Activated T-helper 1 cell treated with anti-CD3 and anti-CD28 coated beads, Interleukin-12 subunit alpha, Interleukin-12 subunit beta, Interleukin-2, Interleukin-4 antibody, amounts not matched to agents 30 ng/mL and 10 ng/mL and 1 ng/mL, durations not matched to agents 14 hours and 24 hours and 36 hours (primary cell): Measurements from ENCODE around the gene TNFAIP8L2. TPM values are rescaled to one million over a fixed set of nuclear protein-coding genes. Genes with fewer than 3 reads are reported as not detected.

Experiments
- DNase-seq: peaks from one replicate; pipeline ENCODE4 v3.0.0; 2021; ENCODE audit warnings: low spot score
- H3K27ac Mint-ChIP-seq: one replicate; pipeline ENCODE4 v1.8.0; 2021; ENCODE audit warnings: mild to moderate bottlenecking, mixed read lengths
- H3K27me3 Mint-ChIP-seq: one replicate; pipeline ENCODE4 v1.8.0; 2022; ENCODE audit warnings: mild to moderate bottlenecking, moderate library complexity, mixed read lengths; ENCODE audit not compliant: insufficient read depth
- H3K36me3 Mint-ChIP-seq: one replicate; pipeline ENCODE4 v1.8.0; 2021; ENCODE audit warnings: low read depth, mixed read lengths
- H3K4me1 Mint-ChIP-seq: one replicate; pipeline ENCODE4 v1.8.0; 2021; ENCODE audit warnings: low read depth, mixed read lengths
- H3K4me3 Mint-ChIP-seq: one replicate; pipeline ENCODE4 v1.8.0; 2021; ENCODE audit warnings: mild to moderate bottlenecking, moderate library complexity, mixed read lengths
- H3K9me3 Mint-ChIP-seq: one replicate; pipeline ENCODE4 v1.8.0; 2021; ENCODE audit warnings: mixed read lengths
- intact Hi-C: fragments of 100-400 bp; cut with micrococcal nuclease; formaldehyde crosslinking; loops from one replicate; pipeline ENCODE4 v1.15.1; 2024
- total RNA-seq: library from RNA; stranded (reverse); gene quantifications from 2 replicates; pipeline ENCODE4 v1.2.3, GENCODE V29; 2022

TNFAIP8L2 gene
- total RNA-seq, result 38.0 and 38.5 TPM in 2 replicates

GRCh38 chr1:151156515-151156819 is at the start of gene TNFAIP8L2:
Gene TNFAIP8L2 (plus strand): TSS chr1:151156649. CDS start chr1:151158698, 2,049 bp downstream.
- peak within 1 kb of the TSS; percentile 92 for H3K4me3 Mint-ChIP-seq
- peaks cover 42% of the 10 kb centered on the region for H3K4me1 Mint-ChIP-seq
- H3K36me3 Mint-ChIP-seq, result peaks cover 29% of the 10 kb centered on the region
- no peaks in the 10 kb centered on the region for H3K9me3 Mint-ChIP-seq
- intact Hi-C loops, result loop anchor here (1.0 to 5.0 kb wide), 13 partner anchors 10 to 594 kb away; partner anchors contain the start of genes ARNT, CDC42SE1, ENSA and PI4KB
- peak within 1 kb of the TSS; percentile 99 for H3K27ac Mint-ChIP-seq
- no peaks in the 10 kb centered on the region for H3K27me3 Mint-ChIP-seq
- DNase-seq, result peak; percentile 72

GRCh38 chr1:151106894-151107293 is 49.6 kb upstream of the TNFAIP8L2 start:
- H3K9me3 Mint-ChIP-seq, result no peaks in the 10 kb centered on the region
- DNase-seq, result no peak
- no peaks in the 10 kb centered on the region for H3K27me3 Mint-ChIP-seq
- peaks cover 3% of the 10 kb centered on the region for H3K36me3 Mint-ChIP-seq
- H3K4me1 Mint-ChIP-seq, result no peaks in the 10 kb centered on the region
- no peak overlapping the region for H3K27ac Mint-ChIP-seq
- intact Hi-C loops, result no loop called here
- H3K4me3 Mint-ChIP-seq, result no peak overlapping the region

GRCh38 chr1:151108331-151108730 is 48.1 kb upstream of the TNFAIP8L2 start:
- peaks cover 3% of the 10 kb centered on the region for H3K36me3 Mint-ChIP-seq

GRCh38 chr1:151113877-151114276 is 42.6 kb upstream of the TNFAIP8L2 start:
- intact Hi-C loops, result no loop called here
- no peak for DNase-seq
- Mint-ChIP-seq H3K4me1 (no peaks in the 10 kb centered on the region), H3K36me3 (peaks cover 5% of the 10 kb centered on the region), H3K9me3 (no peaks in the 10 kb centered on the region), H3K4me3 (no peak overlapping the region), H3K27me3 (no peaks in the 10 kb centered on the region), H3K27ac (no peak overlapping the region)

More at GRCh38 chr1:151108331-151108730, 48.1 kb upstream of the TNFAIP8L2 start:
- Mint-ChIP-seq H3K9me3 (no peaks in the 10 kb centered on the region), H3K4me3 (no peak overlapping the region), H3K27me3 (no peaks in the 10 kb centered on the region), H3K27ac (no peak overlapping the region), H3K4me1 (no peaks in the 10 kb centered on the region)
- DNase-seq, result no peak
- intact Hi-C loops, result no loop called here

GRCh38 chr1:151124763-151125403 is 31.6 kb upstream of the TNFAIP8L2 start:
- no peak for DNase-seq
- intact Hi-C loops, result no loop called here
- Mint-ChIP-seq H3K36me3 (peaks cover 7% of the 10 kb centered on the region), H3K4me3 (no peak overlapping the region), H3K4me1 (no peaks in the 10 kb centered on the region), H3K9me3 (no peaks in the 10 kb centered on the region), H3K27me3 (no peaks in the 10 kb centered on the region), H3K27ac (no peak overlapping the region)

- DNase-seq, result no peak
- H3K4me3 Mint-ChIP-seq, result no peak overlapping the region
- intact Hi-C loops, result no loop called here
- H3K4me1 Mint-ChIP-seq, result no peaks in the 10 kb centered on the region
- peaks cover 4% of the 10 kb centered on the region for H3K36me3 Mint-ChIP-seq
- H3K9me3 Mint-ChIP-seq, result no peaks in the 10 kb centered on the region
- no peak overlapping the region for H3K27ac Mint-ChIP-seq
- H3K27me3 Mint-ChIP-seq, result peaks cover 10% of the 10 kb centered on the region
Observed at GRCh38 chr1:151128800-151129199, 27.6 kb upstream of the TNFAIP8L2 start.

GRCh38 chr1:151130987-151131586 is 25.4 kb upstream of the TNFAIP8L2 start:
- Mint-ChIP-seq H3K27ac (peak overlapping the region; percentile 40), H3K4me1 (no peaks in the 10 kb centered on the region), H3K36me3 (peaks cover 4% of the 10 kb centered on the region), H3K4me3 (peak overlapping the region; percentile 53), H3K27me3 (peaks cover 10% of the 10 kb centered on the region), H3K9me3 (no peaks in the 10 kb centered on the region)
- DNase-seq, result peak; percentile 63
- intact Hi-C loops, result loop anchor here (1.0 kb wide), 1 partner anchor 15 kb away; the partner anchor contains the start of gene SEMA6C

GRCh38 chr1:151131701-151132334 is 24.6 kb upstream of the TNFAIP8L2 start:
- peaks cover 4% of the 10 kb centered on the region for H3K36me3 Mint-ChIP-seq
- H3K27ac Mint-ChIP-seq, result peak overlapping the region; percentile 40
- peak overlapping the region; percentile 53 for H3K4me3 Mint-ChIP-seq
- no peaks in the 10 kb centered on the region for H3K9me3 Mint-ChIP-seq
- DNase-seq, result no peak
- H3K4me1 Mint-ChIP-seq, result no peaks in the 10 kb centered on the region
- intact Hi-C loops, result loop anchor here (1.0 kb wide), 1 partner anchor 14 kb away; the partner anchor contains the start of gene SEMA6C
- H3K27me3 Mint-ChIP-seq, result peaks cover 10% of the 10 kb centered on the region

GRCh38 chr1:151132335-151133017 is 24.0 kb upstream of the TNFAIP8L2 start:
- intact Hi-C loops, result no loop called here
- H3K4me3 Mint-ChIP-seq, result no peak overlapping the region
- peaks cover 4% of the 10 kb centered on the region for H3K36me3 Mint-ChIP-seq
- no peaks in the 10 kb centered on the region for H3K4me1 Mint-ChIP-seq
- no peaks in the 10 kb centered on the region for H3K9me3 Mint-ChIP-seq
- no peak overlapping the region for H3K27ac Mint-ChIP-seq
- H3K27me3 Mint-ChIP-seq, result peaks cover 10% of the 10 kb centered on the region
- DNase-seq, result no peak

- DNase-seq, result no peak
- Mint-ChIP-seq H3K27ac (no peak overlapping the region), H3K9me3 (no peaks in the 10 kb centered on the region), H3K4me1 (no peaks in the 10 kb centered on the region), H3K36me3 (peaks cover 4% of the 10 kb centered on the region), H3K27me3 (peaks cover 10% of the 10 kb centered on the region), H3K4me3 (no peak overlapping the region)
- intact Hi-C loops, result no loop called here
Observed at GRCh38 chr1:151133018-151133806, 23.2 kb upstream of the TNFAIP8L2 start.

GRCh38 chr1:151134396-151134795 is 22.1 kb upstream of the TNFAIP8L2 start:
- no peaks in the 10 kb centered on the region for H3K9me3 Mint-ChIP-seq
- H3K27ac Mint-ChIP-seq, result no peak overlapping the region
- H3K36me3 Mint-ChIP-seq, result no peaks in the 10 kb centered on the region
- no peak for DNase-seq
- H3K27me3 Mint-ChIP-seq, result peaks cover 12% of the 10 kb centered on the region
- no peak overlapping the region for H3K4me3 Mint-ChIP-seq
- intact Hi-C loops, result no loop called here
- H3K4me1 Mint-ChIP-seq, result no peaks in the 10 kb centered on the region

GRCh38 chr1:151134991-151135390 is 21.5 kb upstream of the TNFAIP8L2 start:
- no peaks in the 10 kb centered on the region for H3K9me3 Mint-ChIP-seq

More at GRCh38 chr1:151134991-151135390, 21.5 kb upstream of the TNFAIP8L2 start:
- Mint-ChIP-seq H3K4me1 (no peaks in the 10 kb centered on the region), H3K27ac (no peak overlapping the region), H3K4me3 (no peak overlapping the region), H3K36me3 (no peaks in the 10 kb centered on the region), H3K27me3 (peaks cover 18% of the 10 kb centered on the region)
- intact Hi-C loops, result no loop called here
- DNase-seq, result no peak
